Sciatic nerve (tissue), 2 donors: ENCODE data around the gene TPRX2. TPM values are rescaled to one million over a fixed set of nuclear protein-coding genes. Genes with fewer than 3 reads are reported as not detected.
"Not testable (repeated sequence)": the region's sequence is repeated elsewhere in the genome, so short reads cannot be mapped to it uniquely, and the experiment has no call there.

Experiments
- ATAC-seq: fragments of 200-7000 bp; cut with Tn5 transposase; one replicate; pipeline ENCODE4 v1.9.1; 2020; ENCODE audit warnings: mild to moderate bottlenecking, moderate library complexity
- DNase-seq: peaks from one replicate; pipeline ENCODE4 v3.0.0-alpha.2; 2020; ENCODE audit warnings: low spot score
- intact Hi-C: fragments of 100-400 bp; cut with DNase I; formaldehyde crosslinking; loops from one replicate; pipeline ENCODE4 v1.14.2; 2022
- total RNA-seq: library from RNA; stranded (reverse); fragmentation: NEBNext Ultra II Directional; extraction: Animal tissue kit (Norgen Biotek cat#: 25700); gene quantifications from one replicate; pipeline ENCODE4 v1.2.1, GENCODE V29; 2021
- donor health status: DM: no; HTN: no; CAD: no.
- donor health status: DM: no; HTN: no; CAD: no.

TPRX2 gene
- not detected for total RNA-seq

GRCh38 chr19:47858646-47859285 lies at the start of gene TPRX2:
TPRX2 (plus strand) TSS chr19:47859235; CDS start chr19:47859247, 12 bp downstream.
- intact Hi-C loops, DNase-seq, ATAC-seq: not testable (repeated sequence)

- no peak for ATAC-seq
- intact Hi-C loops = no loop called here
- peak; percentile 83 for DNase-seq
Measured at GRCh38 chr19:47813304-47813994, 45.6 kb upstream of the TPRX2 start.

DNA sequence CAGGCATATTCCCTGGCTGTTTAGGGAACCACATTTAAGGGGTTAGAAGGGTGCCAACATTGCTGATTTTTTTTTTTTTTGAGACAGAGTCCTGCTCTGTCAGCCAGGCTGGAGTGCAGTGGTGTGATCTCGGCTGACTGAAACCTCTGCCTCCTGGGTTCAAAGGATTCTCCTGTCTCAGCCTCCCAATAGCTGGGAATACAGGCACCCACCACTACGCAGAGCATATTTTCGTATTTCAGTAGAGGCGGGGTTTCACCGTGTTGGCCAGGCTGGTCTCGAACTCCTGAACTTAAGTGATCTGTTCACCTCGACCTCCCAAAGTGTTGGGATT lies 45.1 kb upstream of the TPRX2 start:
- no peak for ATAC-seq
- intact Hi-C loops = no loop called here
- DNase-seq = no peak

DNA sequence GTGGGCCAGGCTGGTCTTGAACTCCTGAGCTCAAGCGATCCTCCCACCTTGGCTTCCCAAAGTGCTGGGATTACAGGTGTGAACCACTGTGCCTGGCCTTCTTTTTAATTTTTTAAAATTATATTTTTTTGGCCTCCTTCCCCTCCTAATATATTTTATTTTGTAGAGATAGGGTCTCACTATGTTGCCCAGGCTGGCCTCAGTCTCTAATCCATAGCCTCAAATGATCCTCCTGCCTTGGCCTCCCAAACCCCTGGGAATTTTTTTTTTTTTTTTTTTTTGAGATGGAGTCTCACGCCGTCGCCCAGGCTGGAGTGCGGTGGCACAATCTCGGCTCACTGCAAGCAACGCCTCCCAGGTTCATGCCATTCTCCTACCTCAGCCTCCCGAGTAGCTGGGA lies 42.8 kb upstream of the TPRX2 start:
- ATAC-seq, intact Hi-C loops: not testable (repeated sequence)

DNA sequence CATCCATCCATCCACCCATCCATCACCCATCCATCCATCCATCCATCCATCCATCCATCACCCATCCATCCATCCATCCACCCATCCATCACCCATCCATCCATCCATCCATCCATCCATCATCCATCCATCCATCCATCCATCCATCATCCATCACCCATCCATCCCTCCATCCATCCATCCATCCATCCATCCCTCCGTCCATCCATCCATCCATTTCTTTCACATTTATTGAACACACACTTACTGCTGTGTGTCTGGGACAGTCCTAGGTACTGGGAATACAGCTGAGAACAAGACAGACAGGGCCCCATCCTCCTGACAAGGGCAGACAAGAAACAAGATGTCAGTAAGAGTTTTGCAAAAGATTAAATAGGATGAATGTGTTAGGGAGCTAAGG lies 40.8 kb upstream of the TPRX2 start:
- intact Hi-C loops, DNase-seq, ATAC-seq: not testable (repeated sequence)

More for the DNA sequence above, 42.8 kb upstream of the TPRX2 start:
- not testable (repeated sequence) for DNase-seq

DNA sequence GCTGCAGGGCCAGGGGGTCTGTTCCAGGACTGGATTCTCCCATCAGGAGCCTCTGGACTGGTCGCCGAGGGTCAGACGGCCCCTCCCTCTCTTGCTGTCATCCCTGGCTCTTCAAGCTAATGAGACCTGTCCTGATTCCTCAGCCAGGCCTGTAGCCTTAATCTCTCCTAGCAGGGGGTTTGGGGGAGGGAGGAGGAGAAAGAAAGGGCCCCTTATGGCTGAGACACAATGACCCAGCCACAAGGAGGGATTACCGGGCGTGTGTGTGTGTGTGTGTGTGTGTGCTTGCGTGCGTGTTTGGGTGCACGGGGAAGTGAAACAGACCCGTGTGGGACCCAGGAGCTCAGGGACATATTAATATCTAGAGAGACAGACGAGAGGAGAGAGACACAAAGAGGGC lies 39.2 kb upstream of the TPRX2 start:
- intact Hi-C loops = no loop called here
- DNase-seq = no peak
- ATAC-seq = no peak

- DNase-seq (no peak), ATAC-seq (no peak)
- intact Hi-C loops = no loop called here
Measured at GRCh38 chr19:47820410-47820809, 38.6 kb upstream of the TPRX2 start.

GRCh38 chr19:47821460-47822020 lies 37.5 kb upstream of the TPRX2 start, which contains the start of gene CRX:
CRX (plus strand) TSS chr19:47821937; CDS start chr19:47834444, 12,507 bp downstream.
- intact Hi-C loops = no loop called here
- ATAC-seq (no peak), DNase-seq (no peak)

DNA sequence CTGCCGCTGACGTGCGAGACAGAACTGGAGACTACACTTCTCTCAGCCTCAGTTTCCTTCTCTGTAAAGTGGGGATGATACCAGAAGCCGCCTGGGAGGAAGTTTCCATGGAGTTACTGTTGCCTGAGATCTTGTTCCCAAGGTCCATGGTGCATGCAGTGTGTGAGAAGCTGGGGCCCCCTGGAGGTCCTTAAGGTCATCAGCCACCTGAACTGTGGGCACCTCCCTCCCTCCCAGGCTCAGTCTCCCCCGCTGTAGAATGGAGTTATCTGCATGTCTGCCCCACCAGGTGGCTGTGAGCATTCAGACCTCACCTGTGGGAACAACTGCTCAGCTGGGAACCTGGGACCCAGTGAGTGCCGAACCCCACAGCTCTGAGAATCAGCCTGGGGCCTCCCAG lies 34.6 kb upstream of the TPRX2 start:
- no peak for DNase-seq
- intact Hi-C loops = no loop called here
- ATAC-seq = no peak

- DNase-seq (no peak), ATAC-seq (no peak)
- intact Hi-C loops = no loop called here
Measured at GRCh38 chr19:47826800-47827199, 32.2 kb upstream of the TPRX2 start.

DNA sequence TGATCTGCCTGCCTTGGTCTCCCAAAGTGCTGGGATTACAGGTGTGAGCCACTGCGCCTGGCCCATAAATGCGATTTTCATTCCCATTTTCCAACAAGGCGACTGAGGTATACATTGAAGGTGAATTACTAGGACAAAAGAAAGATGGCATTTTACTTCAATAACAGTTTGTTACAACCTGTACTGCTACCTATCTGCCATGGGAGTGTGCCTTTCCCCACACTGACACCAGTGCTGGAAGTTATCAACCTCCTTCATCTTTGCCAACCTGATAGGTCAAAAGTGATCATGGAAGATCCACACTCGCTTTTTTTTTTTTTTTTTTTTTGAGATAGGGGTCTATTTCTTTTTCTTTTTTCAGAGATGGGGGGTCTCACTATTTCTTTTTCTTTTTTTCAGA lies 26.3 kb upstream of the TPRX2 start:
- intact Hi-C loops = no loop called here
- ATAC-seq = no peak
- DNase-seq = no peak

DNA sequence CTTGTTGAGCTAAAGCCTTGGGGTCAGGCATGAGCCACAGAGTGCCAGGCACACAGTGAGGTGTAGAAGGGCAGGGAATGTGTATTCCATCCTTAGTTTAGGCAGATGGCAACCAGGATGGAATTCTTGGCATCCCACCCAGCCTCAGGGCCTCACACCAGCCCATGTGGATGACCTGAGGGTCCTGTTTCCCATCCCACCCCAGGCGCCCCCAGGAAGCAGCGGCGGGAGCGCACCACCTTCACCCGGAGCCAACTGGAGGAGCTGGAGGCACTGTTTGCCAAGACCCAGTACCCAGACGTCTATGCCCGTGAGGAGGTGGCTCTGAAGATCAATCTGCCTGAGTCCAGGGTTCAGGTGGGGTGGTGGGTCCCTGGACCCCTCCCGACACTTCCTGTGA lies 23.0 kb upstream of the TPRX2 start:
- intact Hi-C loops = no loop called here
- ATAC-seq = no peak
- no peak for DNase-seq

DNA sequence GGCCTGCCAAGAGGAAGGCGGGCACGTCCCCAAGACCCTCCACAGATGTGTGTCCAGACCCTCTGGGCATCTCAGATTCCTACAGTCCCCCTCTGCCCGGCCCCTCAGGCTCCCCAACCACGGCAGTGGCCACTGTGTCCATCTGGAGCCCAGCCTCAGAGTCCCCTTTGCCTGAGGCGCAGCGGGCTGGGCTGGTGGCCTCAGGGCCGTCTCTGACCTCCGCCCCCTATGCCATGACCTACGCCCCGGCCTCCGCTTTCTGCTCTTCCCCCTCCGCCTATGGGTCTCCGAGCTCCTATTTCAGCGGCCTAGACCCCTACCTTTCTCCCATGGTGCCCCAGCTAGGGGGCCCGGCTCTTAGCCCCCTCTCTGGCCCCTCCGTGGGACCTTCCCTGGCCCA lies 19.6 kb upstream of the TPRX2 start:
- intact Hi-C loops = no loop called here
- no peak for DNase-seq
- ATAC-seq = no peak

GRCh38 chr19:47839913-47840312 lies 19.1 kb upstream of the TPRX2 start:
- no peak for ATAC-seq
- DNase-seq = no peak
- intact Hi-C loops = no loop called here

GRCh38 chr19:47842941-47843340 lies 16.1 kb upstream of the TPRX2 start:
- ATAC-seq (no peak), DNase-seq (no peak)
- intact Hi-C loops = no loop called here

GRCh38 chr19:47848425-47848822 lies 10.6 kb upstream of the TPRX2 start:
- ATAC-seq = no peak
- intact Hi-C loops = no loop called here
- no peak for DNase-seq

DNA sequence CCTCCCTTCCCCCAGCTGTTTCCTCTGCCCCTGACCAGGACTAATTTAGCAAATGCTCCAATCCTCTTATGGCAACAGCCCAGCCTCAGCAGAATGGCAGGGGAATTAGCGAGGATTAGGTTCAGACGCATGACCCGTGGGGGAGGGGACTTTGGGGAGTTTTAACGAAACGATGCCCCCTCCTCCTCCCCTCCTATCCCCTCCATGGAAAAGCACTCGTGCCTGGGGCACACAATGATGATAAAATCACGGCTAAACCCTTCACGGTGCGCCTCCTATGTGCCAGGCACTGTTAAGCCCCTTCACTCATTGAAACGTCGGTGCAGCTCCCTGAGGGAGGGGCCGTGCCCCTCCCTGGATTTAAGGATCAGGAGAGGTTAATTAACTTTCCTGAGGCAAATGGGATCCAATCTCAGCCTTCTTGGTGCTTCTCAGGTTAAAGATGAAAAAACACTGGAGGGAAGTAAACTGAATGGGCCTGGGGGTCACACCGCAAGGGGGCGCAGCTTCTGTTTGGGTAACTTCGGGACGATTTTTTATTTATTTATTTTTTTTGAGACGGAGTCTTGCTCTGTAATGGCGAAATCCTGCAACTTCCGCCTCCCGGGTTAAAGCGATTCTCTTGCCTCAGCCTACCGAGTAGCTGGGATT lies 10.1 kb upstream of the TPRX2 start:
- intact Hi-C loops = no loop called here
- no peak for DNase-seq

DNA sequence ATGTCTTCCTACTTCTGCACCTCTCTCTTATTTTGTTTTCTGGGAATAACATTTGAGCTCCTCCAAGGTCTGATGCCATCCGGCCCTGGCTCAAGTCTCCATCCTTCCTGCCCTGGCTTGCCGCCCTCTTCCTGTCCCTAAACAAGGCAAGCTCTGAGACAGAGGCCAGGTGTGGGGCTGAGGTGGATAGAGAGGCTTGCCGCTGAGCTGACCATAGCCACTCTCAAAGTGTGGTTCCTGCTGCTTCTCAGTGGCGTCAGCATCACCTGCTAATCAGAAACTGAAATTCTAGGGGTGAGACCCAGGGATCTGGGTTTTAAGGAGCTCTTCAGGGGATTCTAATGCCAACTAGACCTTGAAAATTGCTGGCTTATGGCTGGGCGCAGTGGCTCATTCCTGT lies 6.0 kb upstream of the TPRX2 start:
- DNase-seq (no peak), ATAC-seq (no peak)
- intact Hi-C loops = no loop called here

More for the DNA sequence above, 10.1 kb upstream of the TPRX2 start:
- ATAC-seq = no peak

DNA sequence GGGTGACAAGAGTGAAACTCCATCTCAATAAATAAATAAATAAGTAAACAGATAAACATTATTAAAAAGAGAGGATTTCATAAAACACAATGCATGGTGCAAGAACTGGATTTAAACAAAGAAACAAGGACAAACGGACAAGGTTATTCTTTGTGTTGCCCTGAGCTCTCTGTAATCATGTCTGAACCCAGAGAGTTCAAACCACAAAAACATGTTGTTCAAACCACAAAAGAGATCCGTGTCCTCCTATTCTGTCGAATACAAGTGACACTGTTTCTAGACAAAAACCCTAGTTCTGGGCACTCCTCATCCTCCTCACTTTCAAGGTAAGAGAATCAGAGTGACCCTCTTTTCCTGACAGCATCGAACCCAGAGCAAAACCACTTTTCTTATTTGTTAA lies 4.6 kb upstream of the TPRX2 start:
- intact Hi-C loops = no loop called here
- DNase-seq = no peak
- no peak for ATAC-seq

- ATAC-seq, DNase-seq, intact Hi-C loops: not testable (repeated sequence)
Measured at GRCh38 chr19:47858231-47858630, 804 bp upstream of the TPRX2 start.
